HG02870 (cell line): ENCODE results near the gene STON2.
A peak's percentile ranks its signal among the peaks of the same experiment; 100 is the strongest.
"Not testable (repeated sequence)": the region's sequence is repeated elsewhere in the genome, so short reads cannot be mapped to it uniquely, and the experiment has no call there.

Experiments used
- ATAC-seq: cut with Tn5 transposase; IDR thresholded peaks from one replicate; pipeline ENCODE4 v1.9.1; 2021; ENCODE audit warnings: mild to moderate bottlenecking, moderate library complexity; ENCODE audit not compliant: unreplicated experiment

STON2 gene

DNA sequence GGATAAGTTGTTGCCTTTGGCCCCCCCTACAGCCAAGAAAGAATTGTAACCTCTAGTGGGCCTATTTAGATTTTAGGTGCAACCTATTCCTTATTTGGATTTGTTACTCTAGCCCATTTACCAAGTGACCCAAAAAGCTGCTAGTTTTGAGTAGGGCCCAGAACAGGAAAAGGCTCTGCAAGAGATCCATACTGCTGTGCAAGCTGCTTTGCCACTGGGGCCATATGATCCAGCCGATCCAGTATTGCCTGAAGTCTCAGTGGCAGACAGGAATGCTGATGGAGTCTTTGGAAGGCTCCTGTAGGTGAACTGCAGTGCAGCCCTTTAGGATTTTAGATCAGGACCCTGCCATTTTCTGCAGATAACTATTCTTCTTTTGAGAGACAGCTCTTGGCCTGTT lies 166.5 kb downstream of the STON2 start:
- ATAC-seq = no peak

DNA sequence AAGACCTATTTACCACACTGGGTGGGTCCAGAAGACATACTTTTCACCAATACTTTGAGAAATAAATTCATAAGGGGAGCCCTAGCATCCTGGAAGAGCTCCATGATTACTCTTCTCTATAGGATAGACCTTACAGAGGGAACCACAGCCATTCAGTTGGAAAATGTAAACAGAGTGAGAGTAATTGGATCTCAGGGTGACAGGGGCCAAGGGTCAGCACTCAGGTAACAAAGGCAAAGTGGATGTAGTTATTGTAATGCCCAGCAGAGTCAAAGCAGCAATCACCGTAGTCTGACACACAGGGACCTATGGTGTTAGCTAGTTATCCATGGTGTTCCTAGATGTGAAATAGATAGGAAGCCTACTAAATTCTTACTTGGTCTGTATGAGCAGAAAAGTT lies 168.6 kb downstream of the STON2 start:
- no peak for ATAC-seq

DNA sequence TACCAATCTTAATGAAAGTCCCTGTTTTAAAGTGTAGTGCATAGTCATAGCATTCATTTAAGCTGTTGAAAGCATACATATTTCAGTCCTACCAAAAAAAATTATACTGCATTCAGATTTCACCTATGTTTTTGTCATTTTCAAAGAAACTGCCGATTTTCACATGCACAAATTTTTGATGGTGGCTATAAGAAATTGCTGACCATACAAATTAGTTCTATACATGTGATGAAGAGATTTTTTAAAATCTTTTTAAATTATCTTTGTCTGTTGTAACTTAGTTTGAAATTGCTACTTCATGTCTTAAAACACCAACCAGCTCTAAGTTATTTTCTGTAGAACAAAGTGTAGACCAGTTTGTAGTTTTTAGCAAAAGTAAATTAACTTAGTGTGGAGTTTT lies 175.9 kb downstream of the STON2 start:
- ATAC-seq = no peak

DNA sequence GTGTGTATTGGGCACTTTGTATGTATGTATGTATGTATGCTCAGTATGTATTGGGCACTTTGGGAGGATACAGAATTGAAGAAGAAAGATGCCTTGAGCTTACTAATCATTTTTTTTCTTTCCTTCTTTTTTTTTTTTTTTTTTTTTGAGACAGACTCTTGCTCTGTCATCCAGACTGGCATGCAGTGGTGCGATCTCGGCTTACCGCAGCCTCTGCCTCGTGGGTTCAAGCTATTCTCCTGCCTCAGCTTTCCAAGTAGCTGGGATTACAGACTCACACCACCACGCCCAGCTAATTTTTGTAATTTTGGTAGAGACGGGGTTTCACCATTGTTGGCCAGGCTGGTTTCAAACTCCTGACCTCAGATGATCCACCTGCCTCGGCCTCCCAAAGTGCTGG lies 176.3 kb downstream of the STON2 start:
- not testable (repeated sequence) for ATAC-seq

DNA sequence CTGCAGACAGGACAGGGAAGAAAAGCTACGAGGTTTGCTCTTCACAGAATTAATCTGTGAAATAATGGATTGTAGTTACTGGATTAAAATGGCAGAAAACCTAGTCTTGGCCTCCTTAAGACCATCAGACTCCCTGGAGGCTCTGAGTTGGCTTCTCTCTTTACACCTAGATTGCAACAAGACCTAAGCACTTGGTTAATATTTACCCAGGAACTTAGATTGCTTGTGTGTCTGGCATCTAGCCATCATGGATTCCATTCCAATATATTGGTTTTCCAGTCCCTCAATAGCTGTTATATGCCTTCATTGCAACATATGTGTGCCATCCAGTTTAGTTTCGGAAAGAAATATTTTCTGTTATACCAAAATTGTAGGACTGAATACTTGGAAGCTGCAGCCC lies 177.4 kb downstream of the STON2 start:
- no peak for ATAC-seq

DNA sequence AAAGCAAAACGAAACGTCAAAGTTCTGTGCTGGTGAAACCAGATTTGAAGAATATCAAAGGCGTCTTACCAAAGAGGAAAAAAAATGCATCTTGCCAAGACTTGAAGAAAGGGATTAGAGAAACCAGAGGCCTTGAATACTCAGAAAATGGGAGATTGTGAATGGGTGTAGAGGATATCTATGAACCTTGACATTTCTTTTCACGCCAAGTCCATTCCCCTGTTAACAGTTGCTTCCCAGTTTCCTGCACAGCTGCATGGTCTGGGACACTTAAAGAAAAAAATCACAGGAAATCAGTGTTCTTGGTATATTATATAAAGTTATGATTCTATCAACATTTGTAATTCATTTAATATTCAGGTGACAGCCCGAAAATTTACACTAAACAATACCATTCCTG lies 178.0 kb downstream of the STON2 start:
- no peak for ATAC-seq

DNA sequence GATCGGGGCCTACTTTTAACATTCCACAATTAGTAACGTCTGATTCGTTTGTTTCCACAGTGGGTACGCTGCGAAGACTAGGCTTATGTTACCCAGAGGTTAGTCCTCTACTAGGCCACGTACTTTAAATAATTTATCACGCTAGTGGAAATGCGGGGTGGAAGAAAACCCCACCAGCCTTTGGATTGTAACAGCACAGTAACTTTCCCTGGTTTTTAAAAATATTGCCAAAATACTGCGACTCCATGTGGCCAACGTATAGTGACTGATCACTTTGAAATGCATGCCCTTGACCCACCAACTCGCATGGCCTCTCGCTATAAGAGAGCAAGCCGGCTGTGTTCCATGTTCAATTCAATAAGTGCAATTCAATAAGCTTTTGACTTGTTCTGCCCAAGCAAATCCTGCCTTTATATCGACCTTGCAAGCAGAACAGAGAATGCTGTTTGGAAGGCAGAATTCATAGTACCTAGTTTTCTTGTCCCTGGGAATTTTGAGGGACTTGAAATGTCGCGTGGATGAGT lies 178.5 kb downstream of the STON2 start:
- ATAC-seq = no peak

DNA sequence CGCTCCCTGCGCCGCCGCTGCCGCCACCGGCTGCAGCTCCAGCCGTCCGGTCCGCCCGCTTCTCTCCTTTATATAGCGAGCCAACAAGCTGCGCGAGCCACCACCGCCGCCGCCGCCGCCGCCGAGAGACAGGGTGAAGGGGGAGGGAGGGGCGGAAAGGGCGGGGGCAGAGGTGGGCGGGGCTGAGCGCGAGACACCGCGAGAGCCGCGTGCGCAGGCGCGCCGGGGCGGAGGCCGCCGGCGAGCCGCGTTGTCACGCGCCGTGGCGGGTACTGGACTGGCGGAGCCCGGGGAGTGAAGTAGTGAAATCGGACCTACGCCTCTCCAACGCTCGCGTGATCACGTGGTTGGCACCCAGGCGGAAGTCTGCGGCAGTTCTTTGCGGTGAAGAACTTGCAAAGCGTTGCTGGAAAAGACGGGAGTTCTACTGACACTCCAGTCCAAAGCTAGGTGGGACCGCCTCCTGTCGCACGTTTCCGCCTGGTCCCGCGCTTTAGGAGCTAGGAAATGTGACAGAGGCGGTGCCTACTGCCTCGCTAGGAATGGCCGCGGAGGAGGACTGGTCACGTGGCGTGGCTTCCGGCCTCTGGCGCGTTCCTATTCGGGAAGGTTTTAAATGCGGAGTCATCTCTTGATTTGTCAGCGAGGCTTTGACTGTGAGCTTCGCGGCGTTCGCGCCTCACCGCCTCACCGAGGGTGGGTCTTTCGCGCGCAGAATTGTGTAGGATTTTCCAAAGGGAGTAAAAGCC lies 179.1 kb downstream of the STON2 start, which contains the start of gene GTF2A1:
Gene GTF2A1, minus strand, starts transcription at position 130 of the 749 bp plus-strand sequence. CDS start 441 bp downstream, outside the sequence.
- ATAC-seq = peak; percentile 66

DNA sequence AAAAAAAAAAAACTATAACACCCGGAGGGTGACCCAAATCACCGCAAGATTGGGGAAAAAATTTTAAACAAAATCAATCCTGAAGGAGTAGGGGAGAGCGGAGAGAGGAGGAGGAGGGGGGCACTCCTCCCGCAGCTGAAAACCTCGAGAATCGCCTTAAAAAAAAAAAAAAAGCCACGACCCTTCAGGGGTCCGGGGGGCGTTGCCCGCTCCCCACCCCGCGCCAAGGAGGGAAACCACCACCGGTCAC lies 179.6 kb downstream of the STON2 start:
- ATAC-seq = no peak

DNA sequence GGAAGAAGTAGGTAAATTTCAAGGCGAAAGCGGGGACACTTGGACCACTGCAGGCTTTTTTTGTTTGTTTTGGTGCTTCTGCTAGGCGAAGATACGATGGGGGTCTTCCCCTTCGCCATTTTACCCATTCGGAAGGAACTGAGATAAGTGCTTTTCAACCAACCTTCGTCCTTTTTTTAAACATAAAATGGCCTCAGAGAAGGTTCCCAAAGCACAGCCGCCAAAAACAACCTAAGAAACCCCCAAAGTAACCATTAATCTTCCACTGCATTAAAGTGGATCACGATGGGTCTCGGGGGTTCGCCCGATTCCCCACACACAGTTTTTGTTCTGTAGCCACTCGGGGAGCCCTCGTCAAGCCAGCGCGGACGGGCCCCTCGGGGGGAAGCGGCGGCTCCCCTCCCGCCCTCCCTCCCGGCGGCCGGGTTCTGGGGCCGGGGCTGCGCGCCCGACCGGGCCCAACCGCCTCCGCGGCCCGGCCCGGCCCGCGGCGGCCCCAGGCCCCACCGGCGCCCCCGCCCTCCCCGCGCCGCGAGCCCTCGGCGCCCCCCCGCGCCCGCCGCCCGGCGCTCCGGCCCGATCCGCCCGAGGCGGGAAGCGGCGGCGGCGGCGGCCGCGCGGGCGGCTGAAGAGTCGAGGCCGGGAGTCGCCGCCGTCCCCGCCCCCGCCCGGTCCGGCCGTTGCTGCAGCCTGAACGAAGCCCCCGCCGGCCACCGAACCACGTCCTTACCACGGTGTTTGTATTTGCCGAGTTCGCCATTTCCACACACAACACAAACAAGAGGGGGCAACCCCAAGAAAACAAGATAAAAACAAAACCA lies 180.2 kb downstream of the STON2 start:
- ATAC-seq = no peak

DNA sequence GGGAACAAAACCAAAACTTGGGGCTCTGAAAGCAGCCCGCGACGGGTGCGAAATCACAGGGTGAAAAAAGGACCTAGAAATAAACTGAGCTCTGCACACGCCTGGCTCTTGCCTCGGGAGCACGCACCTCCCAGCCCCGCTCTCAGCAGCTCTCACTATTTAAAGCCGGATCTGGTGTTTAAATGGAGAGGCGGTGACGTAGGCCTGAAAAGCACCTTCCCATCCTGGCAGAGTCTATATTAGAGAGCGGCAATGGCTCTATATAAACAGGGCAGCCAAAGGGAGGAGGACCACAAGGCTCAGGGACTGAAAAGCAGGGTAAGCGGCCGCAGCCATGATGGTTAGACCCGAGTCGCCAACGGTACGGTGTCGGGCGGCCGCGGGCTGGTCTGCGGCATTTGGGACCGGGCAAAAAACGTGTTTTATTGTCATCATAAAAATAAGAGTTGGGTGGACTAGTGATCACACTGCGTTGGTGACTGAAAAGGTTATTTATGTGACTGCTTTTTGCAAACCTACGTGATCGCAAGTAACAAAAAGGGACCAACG lies 180.8 kb downstream of the STON2 start:
- peak; percentile 60 for ATAC-seq

DNA sequence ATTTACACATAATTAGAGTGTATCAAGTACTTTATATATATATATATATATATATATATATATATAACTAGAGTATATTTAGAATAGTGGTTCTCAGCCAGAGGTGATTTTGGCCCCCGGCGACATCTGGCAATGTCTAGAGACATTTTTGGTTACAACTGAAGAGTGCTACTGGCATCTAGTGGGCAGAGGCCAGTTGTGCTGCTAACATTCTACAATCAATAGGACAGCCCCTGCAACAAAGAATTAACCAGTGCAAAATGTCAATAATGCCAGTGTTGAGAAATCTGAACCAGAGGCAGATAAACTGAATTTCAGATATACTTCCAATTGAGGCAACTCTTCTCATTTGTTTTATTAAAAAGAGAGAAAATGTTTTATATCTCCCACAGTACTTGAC lies 188.3 kb downstream of the STON2 start:
- ATAC-seq = peak; percentile 70
